CD14-positive monocyte (primary cell): ENCODE results near the gene RBFOX2. TPM values are rescaled to one million over a fixed set of nuclear protein-coding genes. Genes with fewer than 3 reads are reported as not detected.

ENCODE experiments used
- DNase-seq, 3 donors: peaks; one replicate each; pipeline ENCODE4 v3.0.0-alpha.2; 2011 to 2022
- H2AFZ ChIP-seq: 2 replicates; pipeline ENCODE4 v1.6.0; 2012; ENCODE audit warnings: mild to moderate bottlenecking, low read depth, low read length, inconsistent platforms; ENCODE audit not compliant: insufficient read depth, poor library complexity, severe bottlenecking
- H3K27ac ChIP-seq, 2 donors: 1 replicate in 1 of 2; 2 replicates in 1 of 2; pipeline ENCODE4 v1.5.1; 2012 to 2013; ENCODE audit warnings: low read length in 2 of 2, control low read depth in 1 of 2, inconsistent platforms in 1 of 2, low read depth in 1 of 2, mild to moderate bottlenecking in 1 of 2
- H3K27me3 ChIP-seq, 2 donors: one replicate each; pipeline versions ENCODE4 v1.6.0 to v1.6.1; 2011 to 2013; ENCODE audit warnings: low read length in 2 of 2; ENCODE audit not compliant: control insufficient read depth in 2 of 2, insufficient read depth in 2 of 2
- H3K36me3 ChIP-seq, 2 donors: replicated peaks in 1 of 2; 1 replicate in 1 of 2; 2 replicates in 1 of 2; pipeline versions ENCODE4 v1.5.1 to v1.6.1; 2012 to 2013; ENCODE audit warnings: low read length in 2 of 2, control low read depth in 1 of 2, inconsistent platforms in 1 of 2, mild to moderate bottlenecking in 1 of 2; ENCODE audit not compliant: insufficient read depth in 2 of 2, control insufficient read depth in 1 of 2
- H3K4me1 ChIP-seq, 2 donors: 1 replicate in 1 of 2; 2 replicates in 1 of 2; pipeline versions ENCODE4 v1.5.1 to v1.6.1; 2012 to 2013; ENCODE audit warnings: low read length in 2 of 2, control low read depth in 1 of 2, inconsistent platforms in 1 of 2, mild to moderate bottlenecking in 1 of 2, moderate library complexity in 1 of 2; ENCODE audit not compliant: insufficient read depth in 2 of 2, control insufficient read depth in 1 of 2
- H3K4me2 ChIP-seq: replicated peaks from 2 replicates; pipeline ENCODE3; 2012; ENCODE audit warnings: low read length, moderate library complexity, mild to moderate bottlenecking; ENCODE audit not compliant: poor library complexity, severe bottlenecking; ENCODE audit errors: extremely low read depth
- H3K4me3 ChIP-seq, 3 experiments: fragments of 200-600 bp in 1 of 3; sonication (generic) in 1 of 3; replicated peaks in 1 of 3; 1 replicate in 2 of 3; 2 replicates in 1 of 3; pipeline ENCODE4 v1.5.1; 2011 to 2013; ENCODE audit warnings: low read length in 3 of 3, mild to moderate bottlenecking in 3 of 3, control low read depth in 2 of 3, low read depth in 2 of 3, inconsistent platforms in 1 of 3, moderate library complexity in 1 of 3
- H3K79me2 ChIP-seq: 2 replicates; pipeline ENCODE4 v1.6.0; 2012; ENCODE audit warnings: mild to moderate bottlenecking, control low read depth, inconsistent platforms, low read length, moderate library complexity; ENCODE audit not compliant: insufficient read depth
- H3K9ac ChIP-seq: 2 replicates; pipeline ENCODE4 v1.6.0; 2017; ENCODE audit warnings: low read length, mild to moderate bottlenecking; ENCODE audit not compliant: insufficient read depth, poor library complexity, severe bottlenecking
- H3K9me3 ChIP-seq, 2 donors: replicated peaks in 1 of 2; 1 replicate in 1 of 2; 2 replicates in 1 of 2; pipeline versions ENCODE4 v1.5.1 to v1.6.1; 2012 to 2013; ENCODE audit warnings: low read length in 2 of 2, control low read depth in 1 of 2; ENCODE audit not compliant: control insufficient read depth in 1 of 2, insufficient read depth in 1 of 2
- H4K20me1 ChIP-seq: 2 replicates; pipeline ENCODE4 v1.6.0; 2012; ENCODE audit warnings: mild to moderate bottlenecking, low read length, control low read depth, moderate library complexity; ENCODE audit not compliant: insufficient read depth
- H3K27ac Mint-ChIP-seq, 7 donors: one replicate each; pipeline ENCODE4 v1.8.0; 2020; ENCODE audit warnings: mild to moderate bottlenecking in 7 of 7, mixed read lengths in 7 of 7, moderate library complexity in 6 of 7, inconsistent platforms in 2 of 7
- H3K27me3 Mint-ChIP-seq, 3 donors: one replicate each; pipeline ENCODE4 v1.8.0; 2021 to 2022; ENCODE audit warnings: low read depth in 3 of 3, mild to moderate bottlenecking in 3 of 3, mixed read lengths in 3 of 3, moderate library complexity in 3 of 3, inconsistent platforms in 1 of 3
- H3K36me3 Mint-ChIP-seq, 2 donors: one replicate each; pipeline ENCODE4 v1.8.0; 2020; ENCODE audit warnings: mixed read lengths in 2 of 2, inconsistent platforms in 1 of 2, mild to moderate bottlenecking in 1 of 2
- H3K4me1 Mint-ChIP-seq: one replicate; pipeline ENCODE4 v1.8.0; 2020; ENCODE audit warnings: mild to moderate bottlenecking, mixed read lengths
- H3K4me3 Mint-ChIP-seq, 2 donors: one replicate each; pipeline ENCODE4 v1.8.0; 2020; ENCODE audit warnings: mild to moderate bottlenecking in 2 of 2, mixed read lengths in 2 of 2, moderate library complexity in 1 of 2
- H3K9me3 Mint-ChIP-seq, 7 donors: one replicate each; pipeline ENCODE4 v1.8.0; 2020 to 2022; ENCODE audit warnings: mixed read lengths in 7 of 7, mild to moderate bottlenecking in 6 of 7, moderate library complexity in 6 of 7, inconsistent platforms in 2 of 7
- WGBS: methylation state at CpG from one replicate; pipeline ENCODE4 v1.1.5; 2013; ENCODE audit warnings: missing lambda C conversion rate; ENCODE audit not compliant: insufficient coverage; 5-methylcytosine and 5-hydroxymethylcytosine counted together
- intact Hi-C, 2 donors: fragments of 100-400 bp; cut with micrococcal nuclease; formaldehyde crosslinking; loops; one replicate each; pipeline versions ENCODE4 v1.15.0 to v1.15.1; 2023
- polyA plus RNA-seq, 3 donors: library from polyadenylated mRNA; depleted of rRNA in 1 of 3; unstranded in 2 of 3; stranded (reverse) in 1 of 3; fragments of 300-500 nt in 2 of 3; fragments of >200 nt in 1 of 3; fragmentation: Illumina TruSeq in 2 of 3; gene quantifications; 1 replicate in 2 of 3; 2 replicates in 1 of 3; pipeline ENCODE4 v1.2.3, GENCODE V29; 2012 to 2021
- TF ChIP-seq, protein P1 (sequence below): fragments of 200-600 bp; IDR thresholded peaks from one replicate; pipeline ENCODE4 v1.8.0; 2022; ENCODE audit warnings: antibody characterized with exemption, mild to moderate bottlenecking

RBFOX2 gene
- polyA plus RNA-seq, 3 donors, result not detected

DNA sequence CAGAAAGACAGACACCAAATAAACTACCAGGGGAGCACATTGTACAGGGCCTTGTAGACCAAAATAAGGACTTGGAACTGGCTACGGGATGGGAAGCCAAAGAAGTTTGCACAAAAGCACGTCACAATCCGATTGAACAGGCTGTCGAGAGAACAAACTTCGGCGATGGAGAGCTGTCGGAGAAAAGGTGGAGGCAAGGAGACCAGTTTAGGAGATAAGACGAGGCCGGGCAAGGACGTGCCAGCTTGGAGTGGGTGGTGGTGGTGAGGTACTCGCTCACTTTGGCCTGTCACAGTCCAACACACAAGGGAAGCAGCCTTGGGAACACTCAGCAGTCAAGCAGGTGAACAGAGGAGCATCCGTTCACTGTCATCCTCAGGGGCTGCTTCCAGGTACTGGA lies 291.9 kb downstream of the RBFOX2 start:
- H3K27ac Mint-ChIP-seq, result no peak overlapping the region
- H3K4me1 Mint-ChIP-seq, result no peaks in the 10 kb centered on the region
- Histone ChIP-seq H3K27ac (no peak overlapping the region), H3K4me2 (no peak overlapping the region), H3K4me1 (no peaks in the 10 kb centered on the region), H3K9me3 (no peaks in the 10 kb centered on the region), H3K4me3 (no peak overlapping the region), H3K79me2 (no peaks in the 10 kb centered on the region), H3K9ac (no peak overlapping the region), H2AFZ (no peak overlapping the region), H3K36me3 (no peaks in the 10 kb centered on the region), H3K27me3 (no peaks in the 10 kb centered on the region), H4K20me1 (no peaks in the 10 kb centered on the region)
- no peaks in the 10 kb centered on the region for H3K9me3 Mint-ChIP-seq
- no peak overlapping the region for H3K4me3 Mint-ChIP-seq
- intact Hi-C loops, result no loop called here
- TF ChIP-seq, protein P1, sequence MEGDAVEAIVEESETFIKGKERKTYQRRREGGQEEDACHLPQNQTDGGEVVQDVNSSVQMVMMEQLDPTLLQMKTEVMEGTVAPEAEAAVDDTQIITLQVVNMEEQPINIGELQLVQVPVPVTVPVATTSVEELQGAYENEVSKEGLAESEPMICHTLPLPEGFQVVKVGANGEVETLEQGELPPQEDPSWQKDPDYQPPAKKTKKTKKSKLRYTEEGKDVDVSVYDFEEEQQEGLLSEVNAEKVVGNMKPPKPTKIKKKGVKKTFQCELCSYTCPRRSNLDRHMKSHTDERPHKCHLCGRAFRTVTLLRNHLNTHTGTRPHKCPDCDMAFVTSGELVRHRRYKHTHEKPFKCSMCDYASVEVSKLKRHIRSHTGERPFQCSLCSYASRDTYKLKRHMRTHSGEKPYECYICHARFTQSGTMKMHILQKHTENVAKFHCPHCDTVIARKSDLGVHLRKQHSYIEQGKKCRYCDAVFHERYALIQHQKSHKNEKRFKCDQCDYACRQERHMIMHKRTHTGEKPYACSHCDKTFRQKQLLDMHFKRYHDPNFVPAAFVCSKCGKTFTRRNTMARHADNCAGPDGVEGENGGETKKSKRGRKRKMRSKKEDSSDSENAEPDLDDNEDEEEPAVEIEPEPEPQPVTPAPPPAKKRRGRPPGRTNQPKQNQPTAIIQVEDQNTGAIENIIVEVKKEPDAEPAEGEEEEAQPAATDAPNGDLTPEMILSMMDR, result no peak
- 95% methylated on average over 12 of the region's 12 CpGs for WGBS
- DNase-seq, result no peak
- H3K36me3 Mint-ChIP-seq, result no peaks in the 10 kb centered on the region
- peaks cover 2 to 3% (median 3%) of the 10 kb centered on the region in 3 donors for H3K27me3 Mint-ChIP-seq

- Histone ChIP-seq H2AFZ (no peak overlapping the region), H3K9me3 (no peaks in the 10 kb centered on the region), H3K27me3 (no peaks in the 10 kb centered on the region), H3K79me2 (no peaks in the 10 kb centered on the region), H3K36me3 (no peaks in the 10 kb centered on the region), H3K4me1 (no peaks in the 10 kb centered on the region), H3K4me3 (no peak overlapping the region), H3K27ac (no peak overlapping the region), H3K9ac (no peak overlapping the region), H3K4me2 (no peak overlapping the region), H4K20me1 (no peaks in the 10 kb centered on the region)
- WGBS, result 100% methylated on average over 4 of the region's 5 CpGs
- DNase-seq, result no peak
- Mint-ChIP-seq H3K9me3 (no peaks in the 10 kb centered on the region), H3K36me3 (no peaks in the 10 kb centered on the region), H3K4me1 (no peaks in the 10 kb centered on the region), H3K4me3 (no peak overlapping the region), H3K27me3 (peaks cover 3 to 6% (median 6%) of the 10 kb centered on the region in 3 donors), H3K27ac (no peak overlapping the region)
- intact Hi-C loops, result no loop called here
- TF ChIP-seq, protein P1, result no peak
Measured at GRCh38 chr22:35736166-35736565, 292.5 kb downstream of the RBFOX2 start.
